GM12878 (cell line): ENCODE data around the gene MED13L. TPM values are rescaled to one million over a fixed set of nuclear protein-coding genes. Genes with fewer than 3 reads are reported as not detected.

Experiments used
- ATAC-seq: fragments of 200-7000 bp; cut with Tn5 transposase; 3 replicates; pipeline ENCODE4 v1.9.1; 2020; ENCODE audit warnings: mild to moderate bottlenecking, moderate library complexity
- BruUV-seq: library from RNA; stranded (reverse); fragments of 400-500 nt; replicated peaks from 2 replicates; lab custom pipeline; 2021; lab: Mats Ljungman, UMichigan
- CTCF ChIA-PET: fragments of 300-600 bp; sonication (Branson Sonifier 250); formaldehyde crosslinking; extraction: SDS; loops from one replicate; lab custom pipeline; 2021; ENCODE audit warnings: inconsistent platforms; lab: Yijun Ruan, JAX
- POLR2A ChIA-PET: fragments of 350-600 bp; formaldehyde crosslinking; extraction: SDS; loops from one replicate; lab custom pipeline; 2021; ENCODE audit warnings: inconsistent platforms; lab: Charles Lee
- RAD21 ChIA-PET: fragments of 300-600 bp; sonication (Branson Sonifier 250); formaldehyde crosslinking; loops from one replicate; lab custom pipeline; 2023; ENCODE audit warnings: antibody characterized with exemption; ENCODE audit not compliant: unreplicated experiment; lab: Charles Lee
- SMC1A ChIA-PET: fragments of 300-600 bp; sonication (Branson Sonifier 250); formaldehyde crosslinking; loops from one replicate; lab custom pipeline; 2023; ENCODE audit not compliant: unreplicated experiment, uncharacterized antibody; lab: Charles Lee
- DNase-seq: peaks from one replicate; pipeline ENCODE4 v3.0.0-alpha.2; 2011; ENCODE audit warnings: low read depth, low spot score
- FAIRE-seq: peaks from 3 replicates; lab custom pipeline; 2011; peaks lifted over from hg19 to GRCh38; lab: Jason Lieb, UNC
- H2AFZ ChIP-seq: 2 replicates; pipeline ENCODE4 v1.6.0; 2011; ENCODE audit warnings: low read depth, low read length, control low read depth; ENCODE audit not compliant: control insufficient read depth
- H3K27ac ChIP-seq: 2 replicates; pipeline ENCODE4 v1.5.1; 2011; ENCODE audit warnings: control low read depth; ENCODE audit not compliant: control insufficient read depth, insufficient read depth
- H3K27me3 ChIP-seq, 2 experiments: replicated peaks in 1 of 2; 2 replicates each; pipeline versions ENCODE4 v1.6.0 to v1.6.1; 2011; ENCODE audit warnings: low read length in 1 of 2; ENCODE audit not compliant: control insufficient read depth in 2 of 2, insufficient read depth in 2 of 2
- H3K36me3 ChIP-seq, 2 experiments: 2 replicates each; pipeline ENCODE4 v1.5.1; 2011; ENCODE audit warnings: low read length in 1 of 2; ENCODE audit not compliant: control insufficient read depth in 2 of 2, insufficient read depth in 2 of 2
- H3K4me1 ChIP-seq: 2 replicates; pipeline ENCODE4 v1.6.1; 2011; ENCODE audit warnings: mild to moderate bottlenecking, low read length, moderate library complexity, mixed read lengths; ENCODE audit not compliant: control insufficient read depth, insufficient read depth
- H3K4me2 ChIP-seq: 2 replicates; pipeline ENCODE4 v1.6.0; 2011; ENCODE audit warnings: control low read depth; ENCODE audit not compliant: control insufficient read depth, insufficient read depth
- H3K4me3 ChIP-seq: fragments of 200-600 bp; sonication (generic); 2 replicates; pipeline ENCODE4 v1.5.1; 2016
- H3K79me2 ChIP-seq: 2 replicates; pipeline ENCODE4 v1.6.0; 2011; ENCODE audit warnings: low read length; ENCODE audit not compliant: control insufficient read depth, insufficient read depth
- H3K9ac ChIP-seq: 2 replicates; pipeline ENCODE4 v1.8.0; 2011; ENCODE audit warnings: low read length, control low read depth, mixed read lengths; ENCODE audit not compliant: control insufficient read depth, insufficient read depth
- H3K9me3 ChIP-seq: replicated peaks from 3 replicates; pipeline ENCODE4 v1.5.1; 2011; ENCODE audit warnings: mild to moderate bottlenecking, low read length; ENCODE audit not compliant: control insufficient read depth, insufficient read depth
- H4K20me1 ChIP-seq: 2 replicates; pipeline ENCODE4 v1.6.0; 2011; ENCODE audit not compliant: control insufficient read depth, insufficient read depth
- ATF7 ChIP-seq: fragments of 450-650 bp; IDR thresholded peaks from 2 replicates; pipeline ENCODE4 v1.6.1; 2016; ENCODE audit warnings: low read depth, mild to moderate bottlenecking
- BCLAF1 ChIP-seq: fragments of 450-650 bp; IDR thresholded peaks from 2 replicates; pipeline ENCODE4 v1.6.1; 2017; ENCODE audit warnings: antibody characterized with exemption, mild to moderate bottlenecking, moderate library complexity
- BMI1 ChIP-seq: fragments of 450-650 bp; IDR thresholded peaks from 2 replicates; pipeline ENCODE4 v1.6.1; 2016; ENCODE audit warnings: mild to moderate bottlenecking, moderate library complexity, borderline replicate concordance
- CBFB ChIP-seq: IDR thresholded peaks from 2 replicates; pipeline ENCODE4 v1.6.1; 2016; ENCODE audit warnings: antibody characterized with exemption, low read depth
- CUX1 ChIP-seq: IDR thresholded peaks from 2 replicates; pipeline ENCODE4 v1.6.1; 2012; ENCODE audit warnings: improper control_type of control experiment, low read depth, low read length; ENCODE audit not compliant: insufficient replicate concordance
- JUNB ChIP-seq: IDR thresholded peaks from 2 replicates; pipeline ENCODE4 v1.6.1; 2016; ENCODE audit warnings: antibody characterized with exemption, mild to moderate bottlenecking
- MEF2B ChIP-seq: fragments of 450-650 bp; IDR thresholded peaks from 2 replicates; pipeline ENCODE4 v1.6.1; 2018; ENCODE audit warnings: mild to moderate bottlenecking, moderate library complexity; ENCODE audit not compliant: partially characterized antibody, poor library complexity, severe bottlenecking
- NFIC ChIP-seq: IDR thresholded peaks from 2 replicates; pipeline ENCODE4 v1.6.1; 2012; ENCODE audit warnings: low read depth, mild to moderate bottlenecking, inconsistent platforms, low read length, moderate library complexity
- NR2F1 ChIP-seq: fragments of 450-650 bp; conservative IDR thresholded peaks from 2 replicates; pipeline ENCODE4 v1.6.1; 2017; ENCODE audit warnings: mild to moderate bottlenecking
- PKNOX1 ChIP-seq: fragments of 450-650 bp; IDR thresholded peaks from 2 replicates; pipeline ENCODE4 v1.6.1; 2016; ENCODE audit warnings: mild to moderate bottlenecking
- SREBF1 ChIP-seq: IDR thresholded peaks from 2 replicates; pipeline ENCODE4 v1.6.1; 2012; ENCODE audit warnings: mild to moderate bottlenecking, low read length
- SRF ChIP-seq, 2 experiments: IDR thresholded peaks; 2 replicates each; pipeline ENCODE4 v1.6.1; 2011; ENCODE audit warnings: low read depth in 2 of 2, low read length in 2 of 2, mild to moderate bottlenecking in 1 of 2, moderate library complexity in 1 of 2
- STAT1 ChIP-seq: fragments of 450-650 bp; conservative IDR thresholded peaks from 2 replicates; pipeline ENCODE4 v1.6.1; 2014; ENCODE audit warnings: antibody characterized with exemption, mild to moderate bottlenecking
- ZZZ3 ChIP-seq: IDR thresholded peaks from 2 replicates; pipeline ENCODE4 v1.6.1; 2011; ENCODE audit warnings: low read depth; ENCODE audit not compliant: control insufficient read depth, insufficient read length
- WGBS: methylation state at CpG from one replicate; pipeline ENCODE4 v1.1.6; 2016; ENCODE audit warnings: low lambda C conversion rate; ENCODE audit not compliant: insufficient replicate concordance, insufficient coverage; ENCODE audit errors: missing lambda C conversion rate; 5-methylcytosine and 5-hydroxymethylcytosine counted together
- in situ Hi-C: fragments of 300-500 bp; cut with MboI; formaldehyde crosslinking; loops from 9 replicates; pipeline ENCODE4 v1.14.3; 2018; ENCODE audit warnings: mixed read lengths
- intact Hi-C: fragments of 100-400 bp; cut with micrococcal nuclease; formaldehyde crosslinking; loops from one replicate; pipeline ENCODE4 v1.14.2; 2022; ENCODE audit not compliant: unreplicated experiment
- polyA plus RNA-seq, 11 experiments: library from polyadenylated mRNA; depleted of rRNA in 4 of 11; unstranded in 6 of 11; stranded (reverse) in 5 of 11; fragments of >200 nt; fragmentation: Nextera tagmentation in 4 of 11; fragmentation: Illumina TruSeq in 1 of 11; extraction: Ambion mirVana in 4 of 11; extraction: Trizol in 1 of 11; gene quantifications; 1 replicate in 1 of 11; 2 replicates in 10 of 11; pipeline versions ENCODE4 v1.2.1 to v1.2.3, GENCODE V29; 2011 to 2016; ENCODE audit warnings: inconsistent platforms in 2 of 11, missing spikeins in 2 of 11, low read depth in 1 of 11
- total RNA-seq, 4 experiments: library from RNA; depleted of rRNA in 3 of 4; stranded (reverse); fragments of >200 nt in 3 of 4; fragmentation: Illumina TruSeq in 1 of 4; extraction: Trizol in 1 of 4; gene quantifications; 2 replicates each; pipeline versions ENCODE4 v1.2.1 to v1.2.3, GENCODE V29; 2013 to 2021

Gene MED13L
- total and polyA plus RNA-seq, 10 of the 15 experiments (the other 5 are each of a cell fraction or from before 2014, with no cell fraction given): 3.7 to 30.1 (median 9.1) TPM

- TF ChIP-seq PKNOX1 (no peak), JUNB (no peak), SRF (IDR thresholded peaks at IDR 0.05; ENCODE audit: low read depth in 2 of 2, low read length in 2 of 2) (no peak), ZZZ3 (no peak)
Observed at GRCh38 chr12:116180448-116180847, 97.0 kb downstream of the MED13L start (continued).

GRCh38 chr12:116179384-116179783 is 98.1 kb downstream of the MED13L start:
- ChIA-PET SMC1A (no interaction called here), POLR2A (no interaction called here), RAD21 (interaction anchor here (0.5 kb wide), 1 partner anchor 23 kb away, joined by 5 read pairs; no protein-coding TSS in a partner anchor), CTCF (no interaction called here)
- H3K36me3 ChIP-seq: no peaks in the 10 kb centered on the region
- no peak overlapping the region for H3K4me3 ChIP-seq
- no peak for DNase-seq
- no peaks in the 10 kb centered on the region; the same call in 1 of the 2 replicates for H3K4me1 ChIP-seq
- H3K9ac ChIP-seq: no peak overlapping the region
- no peaks in the 10 kb centered on the region; the same call in 1 of the 2 replicates for H3K79me2 ChIP-seq
- FAIRE-seq: no peak
- BruUV-seq: no TSS peak
- no peak overlapping the region for H2AFZ ChIP-seq
- H3K27ac ChIP-seq: no peak overlapping the region
- no peaks in the 10 kb centered on the region for H3K9me3 ChIP-seq
- H4K20me1 ChIP-seq: no peaks in the 10 kb centered on the region; the same call in 1 of the 2 replicates
- H3K27me3 ChIP-seq: no peaks in the 10 kb centered on the region
- in situ Hi-C loops: no loop called here
- 79% methylated on average over 5 of the region's 5 CpGs for WGBS
- no peak overlapping the region for H3K4me2 ChIP-seq
- no peak for ATAC-seq
- intact Hi-C loops: no loop called here
- TF ChIP-seq NR2F1 (no peak), NFIC (no peak), BMI1 (no peak), SREBF1 (no peak), MEF2B (no peak), ATF7 (no peak), STAT1 (no peak), CBFB (no peak), CUX1 (no peak), BCLAF1 (no peak)
